K562 (cell line): Measurements from ENCODE around the gene C2orf72. TPM values are rescaled to one million over a fixed set of nuclear protein-coding genes. Genes with fewer than 3 reads are reported as not detected.

Source experiments
- CCAR2 ChIP-seq: fragments of 200-400 bp; formaldehyde crosslinking; IDR thresholded peaks from 2 replicates; pipeline ENCODE4 v1.6.1; 2017; ENCODE audit warnings: mild to moderate bottlenecking, low read depth, low read length
- GTF2F1 ChIP-seq: IDR thresholded peaks from 2 replicates; pipeline ENCODE4 v1.6.1; 2011; ENCODE audit warnings: low read depth, low read length, improper control_type of control experiment
- PBX2 ChIP-seq, 2 experiments: IDR thresholded peaks in 1 of 2; conservative IDR thresholded peaks in 1 of 2; 2 replicates each; pipeline ENCODE4 v1.6.1; 2016; ENCODE audit warnings: low read depth in 2 of 2, mild to moderate bottlenecking in 1 of 2, missing compliant biosample characterization in 1 of 2, missing genetic modification characterization in 1 of 2, moderate library complexity in 1 of 2
- PHF21A ChIP-seq: fragments of 450-650 bp; IDR thresholded peaks from 2 replicates; pipeline ENCODE4 v1.6.1; 2017; ENCODE audit warnings: low read depth, borderline replicate concordance
- RBM39 ChIP-seq: fragments of 200-400 bp; formaldehyde crosslinking; optimal IDR thresholded peaks from 2 replicates; pipeline ENCODE3; 2018; ENCODE audit warnings: low read depth, low read length
- TAF7 ChIP-seq: fragments of 450-650 bp; IDR thresholded peaks from 2 replicates; pipeline ENCODE4 v1.6.1; 2016; ENCODE audit warnings: missing genetic modification characterization, missing compliant biosample characterization
- polyA plus RNA-seq, 8 experiments: library from polyadenylated mRNA; depleted of rRNA in 4 of 8; stranded (reverse) in 5 of 8; unstranded in 3 of 8; fragments of >200 nt; fragmentation: Nextera tagmentation in 2 of 8; fragmentation: Illumina TruSeq in 1 of 8; extraction: Ambion mirVana in 2 of 8; extraction: Trizol in 1 of 8; gene quantifications; 2 replicates each; pipeline versions ENCODE4 v1.2.1 to v1.2.3, GENCODE V29; 2011 to 2014; ENCODE audit warnings: inconsistent platforms in 1 of 8, missing spikeins in 1 of 8
- total RNA-seq, 7 experiments: library from RNA; depleted of rRNA in 6 of 7; stranded (reverse); fragments of >200 nt in 6 of 7; fragmentation: Illumina TruSeq in 2 of 7; extraction: Trizol in 2 of 7; gene quantifications; 2 replicates each; pipeline versions ENCODE4 v1.2.1 to v1.2.3, GENCODE V29; 2011 to 2021; ENCODE audit warnings: low replicate concordance in 1 of 7
- TF ChIP-seq, protein P1 (sequence below): IDR thresholded peaks from 3 replicates; pipeline ENCODE4 v1.6.1; 2011; ENCODE audit warnings: borderline replicate concordance, mild to moderate bottlenecking, moderate library complexity; ENCODE audit not compliant: insufficient read length; ENCODE audit errors: extremely low read depth
- TF ChIP-seq, protein P2 (sequence below), 2 experiments: fragments of 150-350 bp in 1 of 2; IDR thresholded peaks; 2 replicates each; pipeline ENCODE4 v1.6.1; 2012 to 2016; ENCODE audit warnings: low read depth in 2 of 2, low read length in 2 of 2, mild to moderate bottlenecking in 1 of 2, moderate library complexity in 1 of 2

C2orf72 gene
- total and polyA plus RNA-seq, 9 of the 15 experiments (the other 6 are each of a cell fraction or from before 2014, with no cell fraction given) = 0.08 to 0.18 (median 0.11) TPM; not detected in 6

DNA sequence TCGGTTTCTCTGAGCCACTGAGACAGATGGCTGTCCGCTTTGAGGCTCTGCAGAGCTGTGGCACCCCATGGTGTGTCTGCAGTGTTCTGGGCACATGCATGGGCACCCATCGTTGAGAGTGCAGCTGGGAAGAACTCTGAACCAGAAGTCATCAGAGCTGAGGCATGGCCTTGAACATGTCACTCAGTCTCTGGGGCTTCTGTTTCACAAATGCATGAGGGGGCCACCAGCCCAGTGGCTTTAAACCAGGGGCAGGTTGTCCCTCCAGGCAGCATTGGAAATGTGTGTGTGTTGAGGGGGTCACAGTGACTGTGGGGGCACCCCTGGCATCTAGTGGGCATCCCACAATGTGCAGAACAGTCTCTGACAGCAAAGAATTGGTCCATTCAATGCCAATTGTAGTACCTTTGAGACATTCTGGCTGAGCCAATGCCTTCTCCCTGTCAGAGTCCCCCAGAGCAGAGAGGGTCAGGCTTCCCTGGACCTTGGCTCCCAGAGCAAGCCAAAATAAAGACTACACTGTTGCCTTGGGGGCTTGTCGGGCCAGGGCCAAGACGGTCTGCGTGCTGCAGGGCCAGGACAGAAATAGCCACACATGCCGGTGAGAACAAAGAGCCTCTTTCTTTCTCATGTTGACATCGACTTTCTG, 10.1 kb downstream of the C2orf72 start (continued):
- TF ChIP-seq, protein P1, sequence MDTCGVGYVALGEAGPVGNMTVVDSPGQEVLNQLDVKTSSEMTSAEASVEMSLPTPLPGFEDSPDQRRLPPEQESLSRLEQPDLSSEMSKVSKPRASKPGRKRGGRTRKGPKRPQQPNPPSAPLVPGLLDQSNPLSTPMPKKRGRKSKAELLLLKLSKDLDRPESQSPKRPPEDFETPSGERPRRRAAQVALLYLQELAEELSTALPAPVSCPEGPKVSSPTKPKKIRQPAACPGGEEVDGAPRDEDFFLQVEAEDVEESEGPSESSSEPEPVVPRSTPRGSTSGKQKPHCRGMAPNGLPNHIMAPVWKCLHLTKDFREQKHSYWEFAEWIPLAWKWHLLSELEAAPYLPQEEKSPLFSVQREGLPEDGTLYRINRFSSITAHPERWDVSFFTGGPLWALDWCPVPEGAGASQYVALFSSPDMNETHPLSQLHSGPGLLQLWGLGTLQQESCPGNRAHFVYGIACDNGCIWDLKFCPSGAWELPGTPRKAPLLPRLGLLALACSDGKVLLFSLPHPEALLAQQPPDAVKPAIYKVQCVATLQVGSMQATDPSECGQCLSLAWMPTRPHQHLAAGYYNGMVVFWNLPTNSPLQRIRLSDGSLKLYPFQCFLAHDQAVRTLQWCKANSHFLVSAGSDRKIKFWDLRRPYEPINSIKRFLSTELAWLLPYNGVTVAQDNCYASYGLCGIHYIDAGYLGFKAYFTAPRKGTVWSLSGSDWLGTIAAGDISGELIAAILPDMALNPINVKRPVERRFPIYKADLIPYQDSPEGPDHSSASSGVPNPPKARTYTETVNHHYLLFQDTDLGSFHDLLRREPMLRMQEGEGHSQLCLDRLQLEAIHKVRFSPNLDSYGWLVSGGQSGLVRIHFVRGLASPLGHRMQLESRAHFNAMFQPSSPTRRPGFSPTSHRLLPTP = no peak
- no peak for TF ChIP-seq GTF2F1
- no peak for TF ChIP-seq CCAR2
- TF ChIP-seq RBM39 = no peak
- TF ChIP-seq, protein P2, sequence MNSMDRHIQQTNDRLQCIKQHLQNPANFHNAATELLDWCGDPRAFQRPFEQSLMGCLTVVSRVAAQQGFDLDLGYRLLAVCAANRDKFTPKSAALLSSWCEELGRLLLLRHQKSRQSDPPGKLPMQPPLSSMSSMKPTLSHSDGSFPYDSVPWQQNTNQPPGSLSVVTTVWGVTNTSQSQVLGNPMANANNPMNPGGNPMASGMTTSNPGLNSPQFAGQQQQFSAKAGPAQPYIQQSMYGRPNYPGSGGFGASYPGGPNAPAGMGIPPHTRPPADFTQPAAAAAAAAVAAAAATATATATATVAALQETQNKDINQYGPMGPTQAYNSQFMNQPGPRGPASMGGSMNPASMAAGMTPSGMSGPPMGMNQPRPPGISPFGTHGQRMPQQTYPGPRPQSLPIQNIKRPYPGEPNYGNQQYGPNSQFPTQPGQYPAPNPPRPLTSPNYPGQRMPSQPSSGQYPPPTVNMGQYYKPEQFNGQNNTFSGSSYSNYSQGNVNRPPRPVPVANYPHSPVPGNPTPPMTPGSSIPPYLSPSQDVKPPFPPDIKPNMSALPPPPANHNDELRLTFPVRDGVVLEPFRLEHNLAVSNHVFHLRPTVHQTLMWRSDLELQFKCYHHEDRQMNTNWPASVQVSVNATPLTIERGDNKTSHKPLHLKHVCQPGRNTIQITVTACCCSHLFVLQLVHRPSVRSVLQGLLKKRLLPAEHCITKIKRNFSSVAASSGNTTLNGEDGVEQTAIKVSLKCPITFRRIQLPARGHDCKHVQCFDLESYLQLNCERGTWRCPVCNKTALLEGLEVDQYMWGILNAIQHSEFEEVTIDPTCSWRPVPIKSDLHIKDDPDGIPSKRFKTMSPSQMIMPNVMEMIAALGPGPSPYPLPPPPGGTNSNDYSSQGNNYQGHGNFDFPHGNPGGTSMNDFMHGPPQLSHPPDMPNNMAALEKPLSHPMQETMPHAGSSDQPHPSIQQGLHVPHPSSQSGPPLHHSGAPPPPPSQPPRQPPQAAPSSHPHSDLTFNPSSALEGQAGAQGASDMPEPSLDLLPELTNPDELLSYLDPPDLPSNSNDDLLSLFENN (IDR thresholded peaks at IDR 0.05; ENCODE audit: low read depth in 2 of 2, low read length in 2 of 2) = no peak
- TF ChIP-seq TAF7 (tag) = no peak
- no peak for TF ChIP-seq PBX2 (CRISPR knock-in tag; IDR thresholded peaks at IDR 0.05; ENCODE audit: low read depth)
- TF ChIP-seq PBX2 (tag; conservative IDR thresholded peaks at IDR 0.05; ENCODE audit: low read depth) = no peak
- TF ChIP-seq PHF21A = no peak
